ENCODE data around the gene UGT2B7. TPM values are rescaled to one million over a fixed set of nuclear protein-coding genes. Genes with fewer than 3 reads are reported as not detected.

The UGT2B7 gene
- total RNA-seq, 5 donors from 2014 or later (not counting 1 experiment from before 2014, with no cell fraction given): 0.23 TPM; not detected in 4

- ATAC-seq (replicated peaks in 1 of 4): no peak
- Histone ChIP-seq H3K4me1 (ENCODE audit: control insufficient read depth in 1 of 2, extremely low read depth in 1 of 2, insufficient read depth in 2 of 2, low read length in 2 of 2) (no peaks in the 10 kb centered on the region), H3K36me3 (ENCODE audit: control insufficient read depth in 2 of 2, extremely low read depth in 1 of 2, insufficient read depth in 1 of 2, low read length in 1 of 2) (no peaks in the 10 kb centered on the region), H3K27ac (ENCODE audit: low read length) (no peak overlapping the region), H3K9me3 (no peaks in the 10 kb centered on the region), H3K27me3 (replicated peaks in 1 of 2; ENCODE audit: control insufficient read depth in 2 of 2, extremely low read depth in 1 of 2, insufficient read depth in 2 of 2, low read length in 1 of 2) (no peaks in the 10 kb centered on the region), H3K4me3 (ENCODE audit: control insufficient read depth in 1 of 2, extremely low read depth in 1 of 2, low read length in 1 of 2) (no peak overlapping the region)
- Mint-ChIP-seq H3K4me3 (no peak overlapping the region), H3K4me1 (no peaks in the 10 kb centered on the region), H3K27ac (no peak overlapping the region), H3K36me3 (no peaks in the 10 kb centered on the region), H3K9me3 (peaks cover 0 to 10% (median 4%) of the 10 kb centered on the region in 3 donors), H3K27me3 (no peaks in the 10 kb centered on the region)
- WGBS (ENCODE audit: insufficient coverage): 77% methylated on average over 2 of the region's 2 CpGs
- no peak for DNase-seq
- ChIA-PET POLR2A (no interaction called here), CTCF (interaction anchor here in 1 of 2 donors (0.6 kb wide), 1 partner anchor 1432 kb away, joined by 3 read pairs; no protein-coding TSS in a partner anchor)
Measured at GRCh38 chr4:69078852-69079251, 17.4 kb upstream of the UGT2B7 start.

- WGBS (ENCODE audit: insufficient coverage): no CpG with 5 or more reads among the region's 2 CpGs
- no peaks in the 10 kb centered on the region for H3K27me3 ChIP-seq (replicated peaks in 1 of 2; ENCODE audit: control insufficient read depth in 2 of 2, extremely low read depth in 1 of 2, insufficient read depth in 2 of 2, low read length in 1 of 2)
- ATAC-seq (replicated peaks in 1 of 4) (no peak), DNase-seq (no peak)
- H3K36me3 Mint-ChIP-seq: no peaks in the 10 kb centered on the region
- ChIA-PET POLR2A (no interaction called here), CTCF (no interaction called here)
- no peak overlapping the region for H3K27ac Mint-ChIP-seq
- H3K9me3 Mint-ChIP-seq: peaks cover 3 to 11% (median 5%) of the 10 kb centered on the region in 3 donors
- no peaks in the 10 kb centered on the region for H3K36me3 ChIP-seq (ENCODE audit: control insufficient read depth in 2 of 2, extremely low read depth in 1 of 2, insufficient read depth in 1 of 2, low read length in 1 of 2)
- no peak overlapping the region for H3K27ac ChIP-seq (ENCODE audit: low read length)
- H3K27me3 Mint-ChIP-seq: no peaks in the 10 kb centered on the region
- no peak overlapping the region for H3K4me3 Mint-ChIP-seq
- H3K9me3 ChIP-seq: no peaks in the 10 kb centered on the region
- no peaks in the 10 kb centered on the region for H3K4me1 ChIP-seq (ENCODE audit: control insufficient read depth in 1 of 2, extremely low read depth in 1 of 2, insufficient read depth in 2 of 2, low read length in 2 of 2)
- H3K4me1 Mint-ChIP-seq: no peaks in the 10 kb centered on the region
- no peak overlapping the region for H3K4me3 ChIP-seq (ENCODE audit: control insufficient read depth in 1 of 2, extremely low read depth in 1 of 2, low read length in 1 of 2)
Measured at GRCh38 chr4:69088473-69088872, 7.8 kb upstream of the UGT2B7 start.

- CTCF ChIA-PET: no interaction called here
- Histone ChIP-seq H3K36me3 (ENCODE audit: control insufficient read depth in 2 of 2, extremely low read depth in 1 of 2, insufficient read depth in 1 of 2, low read length in 1 of 2) (no peaks in the 10 kb centered on the region), H3K27ac (ENCODE audit: low read length) (no peak overlapping the region), H3K27me3 (replicated peaks in 1 of 2; ENCODE audit: control insufficient read depth in 2 of 2, extremely low read depth in 1 of 2, insufficient read depth in 2 of 2, low read length in 1 of 2) (no peaks in the 10 kb centered on the region), H3K9me3 (no peaks in the 10 kb centered on the region), H3K4me1 (ENCODE audit: control insufficient read depth in 1 of 2, extremely low read depth in 1 of 2, insufficient read depth in 2 of 2, low read length in 2 of 2) (no peaks in the 10 kb centered on the region), H3K4me3 (ENCODE audit: control insufficient read depth in 1 of 2, extremely low read depth in 1 of 2, low read length in 1 of 2) (no peak overlapping the region)
- ATAC-seq (replicated peaks in 1 of 4): no peak
- no peaks in the 10 kb centered on the region for H3K36me3 Mint-ChIP-seq
- H3K4me1 Mint-ChIP-seq: no peaks in the 10 kb centered on the region
- no CpG with 5 or more reads among the region's 1 CpG for WGBS (ENCODE audit: insufficient coverage)
- H3K27ac Mint-ChIP-seq: no peak overlapping the region
- no peaks in the 10 kb centered on the region for H3K27me3 Mint-ChIP-seq
- H3K4me3 Mint-ChIP-seq: no peak overlapping the region
- H3K9me3 Mint-ChIP-seq: peaks cover 3 to 8% (median 5%) of the 10 kb centered on the region in 3 donors
- POLR2A ChIA-PET: no interaction called here
- DNase-seq: no peak
Measured at GRCh38 chr4:69089388-69089787, 6.9 kb upstream of the UGT2B7 start.

- H3K4me1 ChIP-seq (ENCODE audit: control insufficient read depth in 1 of 2, extremely low read depth in 1 of 2, insufficient read depth in 2 of 2, low read length in 2 of 2): no peaks in the 10 kb centered on the region
- no peaks in the 10 kb centered on the region for H3K27me3 Mint-ChIP-seq
- no peak overlapping the region for H3K4me3 ChIP-seq (ENCODE audit: control insufficient read depth in 1 of 2, extremely low read depth in 1 of 2, low read length in 1 of 2)
- H3K9me3 ChIP-seq: no peaks in the 10 kb centered on the region
- H3K27me3 ChIP-seq (replicated peaks in 1 of 2; ENCODE audit: control insufficient read depth in 2 of 2, extremely low read depth in 1 of 2, insufficient read depth in 2 of 2, low read length in 1 of 2): no peaks in the 10 kb centered on the region
- ChIA-PET CTCF (no interaction called here), POLR2A (no interaction called here)
- no peak overlapping the region for H3K27ac Mint-ChIP-seq
- no peak for DNase-seq
- no peaks in the 10 kb centered on the region for H3K4me1 Mint-ChIP-seq
- H3K4me3 Mint-ChIP-seq: no peak overlapping the region
- ATAC-seq (replicated peaks in 1 of 4): no peak
- peaks cover 3 to 9% (median 8%) of the 10 kb centered on the region in 3 donors for H3K9me3 Mint-ChIP-seq
- H3K27ac ChIP-seq (ENCODE audit: low read length): no peak overlapping the region
- H3K36me3 Mint-ChIP-seq: no peaks in the 10 kb centered on the region
- WGBS (ENCODE audit: insufficient coverage): no CpG with 5 or more reads among the region's 1 CpG
- no peaks in the 10 kb centered on the region for H3K36me3 ChIP-seq (ENCODE audit: control insufficient read depth in 2 of 2, extremely low read depth in 1 of 2, insufficient read depth in 1 of 2, low read length in 1 of 2)
Measured at GRCh38 chr4:69092190-69092589, 4.1 kb upstream of the UGT2B7 start.

- Histone ChIP-seq H3K27ac (ENCODE audit: low read length) (no peak overlapping the region), H3K4me1 (ENCODE audit: control insufficient read depth in 1 of 2, extremely low read depth in 1 of 2, insufficient read depth in 2 of 2, low read length in 2 of 2) (no peaks in the 10 kb centered on the region), H3K4me3 (ENCODE audit: control insufficient read depth in 1 of 2, extremely low read depth in 1 of 2, low read length in 1 of 2) (no peak overlapping the region), H3K36me3 (ENCODE audit: control insufficient read depth in 2 of 2, extremely low read depth in 1 of 2, insufficient read depth in 1 of 2, low read length in 1 of 2) (no peaks in the 10 kb centered on the region), H3K27me3 (replicated peaks in 1 of 2; ENCODE audit: control insufficient read depth in 2 of 2, extremely low read depth in 1 of 2, insufficient read depth in 2 of 2, low read length in 1 of 2) (no peaks in the 10 kb centered on the region), H3K9me3 (no peaks in the 10 kb centered on the region)
- no peak overlapping the region for H3K27ac Mint-ChIP-seq
- DNase-seq (no peak), ATAC-seq (replicated peaks in 1 of 4) (no peak)
- no peaks in the 10 kb centered on the region for H3K27me3 Mint-ChIP-seq
- POLR2A ChIA-PET: no interaction called here
- H3K4me3 Mint-ChIP-seq: no peak overlapping the region
- no peaks in the 10 kb centered on the region for H3K36me3 Mint-ChIP-seq
- no peaks in the 10 kb centered on the region for H3K4me1 Mint-ChIP-seq
- CTCF ChIA-PET: interaction anchor here in 1 of 2 donors (0.6 kb wide), 1 partner anchor 813 kb away, joined by 3 read pairs; no protein-coding TSS in a partner anchor
- peaks cover 3 to 9% (median 8%) of the 10 kb centered on the region in 3 donors for H3K9me3 Mint-ChIP-seq
- 68% methylated on average over 5 of the region's 6 CpGs for WGBS (ENCODE audit: insufficient coverage)
Measured at GRCh38 chr4:69092980-69093568, 3.2 kb upstream of the UGT2B7 start.

- Histone ChIP-seq H3K4me1 (ENCODE audit: control insufficient read depth in 1 of 2, extremely low read depth in 1 of 2, insufficient read depth in 2 of 2, low read length in 2 of 2) (no peaks in the 10 kb centered on the region), H3K9me3 (no peaks in the 10 kb centered on the region), H3K27ac (ENCODE audit: low read length) (no peak overlapping the region), H3K27me3 (replicated peaks in 1 of 2; ENCODE audit: control insufficient read depth in 2 of 2, extremely low read depth in 1 of 2, insufficient read depth in 2 of 2, low read length in 1 of 2) (no peaks in the 10 kb centered on the region), H3K36me3 (ENCODE audit: control insufficient read depth in 2 of 2, extremely low read depth in 1 of 2, insufficient read depth in 1 of 2, low read length in 1 of 2) (no peaks in the 10 kb centered on the region), H3K4me3 (ENCODE audit: control insufficient read depth in 1 of 2, extremely low read depth in 1 of 2, low read length in 1 of 2) (no peak overlapping the region)
- peaks cover under 1 to 7% (median 4%) of the 10 kb centered on the region in 3 donors for H3K9me3 Mint-ChIP-seq
- H3K36me3 Mint-ChIP-seq: no peaks in the 10 kb centered on the region
- POLR2A ChIA-PET: no interaction called here
- DNase-seq (no peak), ATAC-seq (replicated peaks in 1 of 4) (no peak)
- H3K4me1 Mint-ChIP-seq: no peaks in the 10 kb centered on the region
- WGBS (ENCODE audit: insufficient coverage): no CpG with 5 or more reads among the region's 3 CpGs
- H3K4me3 Mint-ChIP-seq: no peak overlapping the region
- CTCF ChIA-PET: interaction anchor here in 1 of 2 donors (0.6 kb wide), 1 partner anchor 813 kb away, joined by 3 read pairs; no protein-coding TSS in a partner anchor
- no peaks in the 10 kb centered on the region for H3K27me3 Mint-ChIP-seq
- no peak overlapping the region for H3K27ac Mint-ChIP-seq
Measured at GRCh38 chr4:69093681-69094080, 2.6 kb upstream of the UGT2B7 start.
